ENCODE measurements around the gene SH2D3C.
"Not testable (repeated sequence)": the region's sequence is repeated elsewhere in the genome, so short reads cannot be mapped to it uniquely, and the experiment has no call there.

Gene SH2D3C

DNA sequence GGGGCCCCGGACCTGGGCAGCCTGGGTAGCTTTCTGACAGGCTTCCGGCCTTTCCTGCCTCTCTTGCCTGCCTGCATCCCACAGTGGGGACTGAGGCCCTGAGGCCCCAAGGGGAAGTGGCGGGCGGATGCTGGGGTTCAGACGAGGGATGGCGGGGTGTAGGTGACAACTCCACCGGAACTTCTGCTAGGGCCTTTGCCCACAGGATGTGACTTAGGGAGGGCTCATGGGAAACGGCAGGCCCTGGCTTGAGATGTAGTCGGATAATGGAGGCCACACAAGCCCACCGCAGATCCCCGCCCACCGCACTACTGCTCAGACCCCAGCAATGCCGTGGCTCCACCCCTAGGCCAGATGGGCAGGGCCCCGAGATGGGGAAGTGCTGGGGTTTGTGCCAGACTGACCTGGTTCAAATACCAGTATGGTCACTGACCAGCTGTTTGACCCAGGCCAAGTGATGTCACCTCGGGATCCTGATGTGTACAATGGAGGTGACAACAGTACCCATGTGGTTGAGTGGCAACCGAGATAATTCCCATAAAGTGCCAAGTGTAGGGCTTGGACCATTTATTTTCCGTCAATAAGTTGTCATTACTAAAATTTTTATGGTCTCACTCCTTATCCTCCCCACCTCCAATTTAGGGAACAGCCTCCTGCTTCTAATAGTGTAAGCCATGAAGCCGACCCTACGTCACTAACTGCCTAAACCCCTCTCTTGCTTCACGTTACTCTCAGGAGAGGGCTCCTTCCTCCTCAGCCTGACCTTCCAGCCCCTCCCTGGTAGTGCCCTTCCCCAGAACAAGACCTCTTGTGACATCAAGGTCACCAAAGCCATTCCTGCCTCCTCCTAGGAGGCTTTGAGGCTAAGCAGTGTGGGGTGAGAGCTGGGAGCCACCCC is 4.9 kb upstream of the SH2D3C start:
- DNase-seq (ENCODE audit: low read depth) = no peak

DNA sequence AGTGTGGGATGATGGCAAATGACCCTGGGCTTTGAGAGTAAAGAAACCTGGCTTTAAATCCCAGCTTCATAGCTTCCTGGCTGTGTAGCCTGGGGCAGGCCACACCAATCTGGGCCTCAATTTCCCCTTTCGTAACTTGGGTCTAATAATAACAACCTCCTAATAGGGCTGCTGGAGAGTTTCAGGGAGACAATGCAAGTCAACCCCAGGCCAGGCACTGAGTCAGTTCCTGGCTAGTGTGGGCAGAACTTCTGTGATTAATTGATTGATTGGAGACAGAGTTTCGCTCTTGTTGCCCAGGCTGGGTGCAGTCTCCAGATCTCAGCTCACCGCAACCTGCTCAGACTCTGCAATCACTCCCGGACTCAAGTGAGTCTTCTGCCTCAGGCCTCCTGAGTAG is 3.3 kb upstream of the SH2D3C start:
- no peak for DNase-seq (ENCODE audit: low read depth)

DNA sequence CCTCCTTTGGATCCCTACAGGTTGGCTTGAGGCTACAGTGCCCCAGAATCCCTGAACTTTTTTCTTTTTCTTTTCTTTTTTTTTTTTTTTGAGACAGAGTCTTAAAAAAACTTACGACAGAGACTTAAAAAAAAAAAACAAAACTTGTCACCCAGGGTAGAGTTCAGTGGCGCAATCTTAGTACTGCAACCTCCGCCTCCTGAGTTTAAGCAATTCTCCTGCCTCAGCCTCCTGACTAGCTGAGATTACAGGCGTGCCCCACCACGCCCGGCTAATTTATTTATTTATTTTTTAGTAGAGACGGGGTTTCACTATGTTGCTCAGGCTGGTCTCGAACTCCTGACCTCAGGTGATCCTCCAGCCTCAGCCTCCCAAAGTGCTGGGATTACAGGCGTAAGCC is 2.4 kb upstream of the SH2D3C start:
- DNase-seq (ENCODE audit: low read depth) = not testable (repeated sequence)

DNA sequence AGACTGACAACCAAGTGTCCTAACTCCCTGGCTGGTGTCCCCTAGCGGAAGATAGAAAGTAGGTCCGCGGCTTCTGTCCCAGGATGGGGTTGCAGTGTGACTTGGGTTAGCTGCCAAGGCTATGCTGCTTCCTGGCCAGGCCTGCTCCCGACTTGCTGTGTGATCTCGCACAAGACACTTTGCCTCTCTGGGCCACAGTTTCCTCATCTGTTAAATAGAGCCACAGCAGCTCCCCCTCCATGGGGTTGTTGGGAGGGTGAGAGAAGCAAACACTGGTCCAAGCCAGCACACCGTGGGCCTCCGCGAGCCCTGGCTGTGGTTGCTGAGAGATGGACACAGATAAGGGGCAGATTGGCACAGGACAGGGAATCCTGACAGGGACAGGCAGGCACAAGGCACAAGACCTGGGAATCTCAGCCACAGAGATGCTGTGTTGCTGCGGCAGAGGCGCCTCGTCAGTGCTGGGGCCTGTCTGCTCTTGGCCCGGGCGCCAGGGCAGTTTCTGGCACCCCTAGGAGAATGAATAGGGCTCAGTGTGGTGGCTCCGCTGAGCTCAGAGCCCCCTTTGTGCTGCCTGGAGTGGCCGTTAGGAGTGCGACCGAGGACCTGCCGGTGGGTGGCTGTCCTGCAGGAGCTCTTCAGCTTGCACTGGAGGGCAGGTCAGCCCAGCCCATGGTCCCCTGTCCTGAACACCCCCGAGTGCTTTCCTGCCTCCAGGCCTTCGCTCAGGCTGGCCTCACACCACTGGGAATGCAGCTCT is 1.8 kb upstream of the SH2D3C start:
- no peak for DNase-seq (ENCODE audit: low read depth)

DNA sequence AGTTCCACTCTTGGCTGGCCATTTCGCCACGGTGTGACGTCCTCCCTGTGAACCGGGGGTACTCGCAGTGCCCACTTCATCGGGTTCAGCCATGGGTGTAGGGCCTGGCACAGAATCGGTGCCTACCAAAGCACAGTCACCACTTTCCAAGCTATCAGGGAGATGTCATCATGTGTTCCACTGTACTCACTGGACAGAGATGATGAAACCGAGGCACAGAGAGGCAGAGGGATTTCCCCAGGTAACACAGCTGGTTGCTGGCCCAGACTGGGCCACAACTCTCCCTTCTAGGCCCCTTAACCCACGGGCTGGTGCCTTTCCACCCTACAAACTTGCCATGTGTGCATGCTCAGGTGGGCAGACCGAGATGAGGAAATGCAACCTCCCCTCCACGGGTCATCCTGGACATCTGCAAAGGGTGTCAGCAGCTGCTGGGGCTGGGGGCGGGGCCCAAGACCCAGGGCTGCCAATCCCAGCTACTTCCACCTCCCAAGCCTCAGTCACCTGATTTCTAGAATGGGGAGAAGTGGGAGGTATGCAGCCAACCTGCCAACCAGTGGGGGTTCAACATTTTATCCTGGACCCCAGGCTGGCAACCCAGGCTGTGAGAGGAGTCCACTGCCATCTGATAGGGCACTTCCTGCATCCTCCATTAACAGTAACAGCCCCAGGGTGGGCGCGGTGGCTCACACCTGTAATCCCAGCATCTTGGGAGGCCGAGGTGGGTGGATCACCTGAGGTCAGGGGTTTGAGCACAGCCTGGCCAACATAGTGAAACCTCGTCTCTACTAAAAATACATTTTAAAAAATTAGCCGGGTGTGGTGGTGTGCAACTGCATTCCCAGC is 893 bp upstream of the SH2D3C start:
- peak; percentile 62 for DNase-seq (ENCODE audit: low read depth)

DNA sequence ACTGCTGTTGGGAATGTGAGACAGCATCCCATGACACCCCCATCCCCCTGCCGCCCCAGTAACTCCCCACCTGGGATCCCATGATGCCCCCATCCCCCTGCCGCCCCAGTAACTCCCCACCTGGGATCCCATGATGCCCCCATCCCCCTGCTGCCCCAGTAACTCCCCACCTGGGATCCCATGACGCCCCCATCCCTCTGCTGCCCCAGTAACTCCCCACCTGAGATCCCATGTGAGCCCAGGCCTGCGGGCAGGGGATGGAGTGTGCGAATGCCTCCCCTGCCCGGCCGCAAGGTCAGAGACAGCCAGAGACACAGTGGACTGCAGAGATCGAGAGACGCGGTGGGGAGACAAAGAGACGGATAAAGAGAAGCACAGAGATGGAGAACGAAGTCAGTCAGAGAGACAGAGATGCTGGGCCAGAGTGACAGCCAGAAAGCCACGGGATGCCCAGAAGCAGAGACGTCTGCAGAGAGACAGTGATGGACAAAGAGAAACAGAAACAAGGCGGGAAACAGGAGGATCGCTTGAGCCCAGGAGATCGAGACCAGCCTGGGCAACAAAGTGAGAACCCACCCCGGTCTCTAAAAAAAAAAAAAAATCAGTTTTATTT is 992 bp downstream of the SH2D3C start:
- DNase-seq (ENCODE audit: low read depth) = no peak

DNA sequence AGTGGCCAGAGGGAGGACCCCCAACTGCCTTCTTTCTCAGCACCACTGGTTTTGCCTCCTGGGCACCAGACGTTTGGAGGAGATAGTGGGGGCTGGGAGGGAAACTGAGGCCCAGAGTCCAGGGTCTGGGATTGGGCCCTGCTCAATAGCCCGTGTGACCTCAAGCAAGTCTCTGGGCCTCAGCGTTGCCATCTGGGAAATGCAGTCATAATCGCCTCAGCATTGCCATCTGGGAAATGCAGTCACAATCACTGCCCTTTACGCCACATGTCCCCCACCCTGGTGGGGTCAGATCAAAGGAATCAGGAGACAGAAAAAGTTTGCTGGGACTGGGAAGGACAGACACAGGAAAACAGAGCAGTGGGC is 1.6 kb downstream of the SH2D3C start:
- no peak for DNase-seq (ENCODE audit: low read depth)

DNA sequence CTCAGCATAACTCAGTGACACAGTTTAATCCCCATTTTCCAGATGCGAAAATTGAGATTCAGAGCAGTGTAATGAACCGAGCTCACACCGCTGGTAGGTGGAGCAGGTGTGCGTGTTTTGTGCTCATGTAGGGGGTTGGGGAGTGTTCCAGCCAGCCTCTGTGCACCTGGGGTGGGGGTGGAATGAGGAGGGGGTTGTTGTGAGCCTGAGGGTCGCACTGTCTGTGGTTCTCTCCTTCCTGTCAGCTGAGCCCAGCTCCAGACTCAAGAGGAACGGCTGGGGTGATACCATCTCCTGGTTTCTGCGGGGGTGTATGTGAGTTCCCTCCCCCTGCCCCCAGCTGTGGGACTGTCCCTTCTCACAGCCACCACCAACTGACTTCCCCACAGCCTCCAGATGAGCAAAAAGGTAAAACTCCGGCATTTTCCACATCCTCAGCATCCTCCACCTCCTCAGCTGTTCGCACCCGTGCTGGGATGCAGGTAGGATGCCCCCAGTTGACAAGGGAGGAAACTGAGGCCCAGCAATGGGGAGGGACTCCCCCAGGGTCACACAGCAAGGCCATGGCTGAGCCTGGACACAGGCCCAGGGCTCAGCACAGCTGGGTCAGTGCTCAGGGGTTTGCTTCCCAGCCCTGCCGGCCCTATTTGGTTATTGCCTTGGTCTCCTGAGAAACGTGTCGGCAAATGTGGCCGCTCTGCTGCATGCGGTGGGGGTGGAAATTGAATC is 2.1 kb downstream of the SH2D3C start:
- DNase-seq (ENCODE audit: low read depth) = no peak

DNA sequence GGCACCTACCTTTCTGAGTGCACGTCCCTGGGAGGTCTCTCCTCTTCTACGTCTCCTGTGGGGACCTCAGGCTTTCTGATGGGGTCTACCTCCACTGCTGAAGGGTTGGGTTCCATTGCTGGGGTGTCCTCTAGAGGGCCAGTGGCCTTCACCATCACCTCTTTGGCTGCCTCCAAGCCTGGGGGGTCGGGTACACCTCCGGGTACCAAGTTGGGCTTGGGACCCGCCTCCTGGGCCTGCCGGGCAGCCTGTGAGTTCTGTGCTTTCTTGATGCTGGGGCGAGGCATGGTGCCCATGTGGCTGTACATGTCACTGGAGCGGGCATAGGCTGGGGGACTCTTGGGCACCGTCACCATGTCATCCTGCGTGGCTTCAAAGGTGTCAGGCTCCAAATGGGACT is 4.5 kb downstream of the SH2D3C start:
- no peak for DNase-seq (ENCODE audit: low read depth)

DNA sequence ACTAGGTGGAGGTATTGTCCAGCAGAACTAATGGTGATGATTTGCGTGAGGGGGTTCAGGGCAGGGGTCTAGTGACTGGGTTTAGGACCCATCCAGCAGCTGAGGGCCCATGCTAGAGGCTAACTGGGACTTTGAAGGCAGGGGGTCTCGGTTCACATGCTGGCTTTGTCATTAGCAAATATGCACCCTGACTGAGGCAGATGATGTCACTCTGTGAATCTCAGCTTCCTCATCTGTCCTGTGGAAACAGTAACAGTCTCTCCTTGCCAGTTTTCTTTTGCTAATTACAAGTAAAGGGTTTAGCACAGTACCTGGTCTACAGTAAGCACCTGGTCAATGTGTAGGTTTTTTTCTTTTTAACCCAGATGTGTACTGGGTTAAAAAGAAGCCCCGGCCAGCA is 5.2 kb downstream of the SH2D3C start:
- no peak for DNase-seq (ENCODE audit: low read depth)

DNA sequence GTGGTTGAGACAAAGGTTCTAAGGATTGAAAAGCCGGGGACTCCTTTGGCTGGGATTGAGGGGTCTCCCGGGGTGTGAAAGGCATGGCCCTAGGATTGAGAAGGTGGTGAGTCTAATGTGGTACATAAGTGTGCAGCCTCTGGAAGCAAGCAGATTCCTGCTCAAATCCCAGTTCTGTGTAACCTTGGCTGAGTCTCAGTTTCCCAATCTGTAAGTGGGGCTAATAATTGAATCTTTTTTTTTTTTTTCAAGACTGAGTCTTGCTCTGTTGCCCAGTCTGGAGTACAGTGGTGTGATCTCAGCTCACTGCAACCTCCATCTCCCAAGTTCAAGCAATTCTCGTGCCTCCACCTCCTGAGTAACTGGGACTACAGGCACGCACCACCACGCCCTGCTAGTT is 5.9 kb downstream of the SH2D3C start:
- no peak for DNase-seq (ENCODE audit: low read depth)

DNA sequence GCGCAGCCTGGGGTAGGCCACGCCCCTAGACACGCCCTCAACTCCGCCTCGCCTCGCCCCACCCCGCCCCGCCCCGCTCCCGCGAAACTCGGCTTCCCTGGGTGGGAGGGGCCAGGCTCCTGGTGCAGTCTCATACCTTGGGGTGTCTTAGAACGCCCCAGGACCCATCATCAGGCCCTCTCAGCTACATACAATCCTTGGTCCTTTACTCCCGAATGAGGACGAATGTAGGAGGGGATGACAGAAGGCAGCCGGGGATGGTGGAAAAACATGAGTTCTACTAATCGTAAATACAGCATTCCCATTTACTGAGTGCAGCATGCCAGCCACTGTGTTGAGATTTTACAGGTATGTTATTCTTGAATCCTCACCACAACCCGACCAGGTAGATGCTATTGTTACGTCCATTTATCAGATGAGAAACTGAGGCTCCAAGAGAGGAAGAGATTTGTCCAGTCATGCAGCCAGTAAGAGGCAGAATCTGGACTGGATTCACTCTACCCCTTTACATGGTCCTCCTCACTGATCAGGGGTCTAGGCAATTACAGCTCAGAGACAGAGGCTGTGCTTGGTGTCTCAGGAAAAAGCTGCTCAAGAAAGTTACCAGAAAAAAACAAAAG is 6.8 kb downstream of the SH2D3C start:
- DNase-seq (ENCODE audit: low read depth) = no peak

DNA sequence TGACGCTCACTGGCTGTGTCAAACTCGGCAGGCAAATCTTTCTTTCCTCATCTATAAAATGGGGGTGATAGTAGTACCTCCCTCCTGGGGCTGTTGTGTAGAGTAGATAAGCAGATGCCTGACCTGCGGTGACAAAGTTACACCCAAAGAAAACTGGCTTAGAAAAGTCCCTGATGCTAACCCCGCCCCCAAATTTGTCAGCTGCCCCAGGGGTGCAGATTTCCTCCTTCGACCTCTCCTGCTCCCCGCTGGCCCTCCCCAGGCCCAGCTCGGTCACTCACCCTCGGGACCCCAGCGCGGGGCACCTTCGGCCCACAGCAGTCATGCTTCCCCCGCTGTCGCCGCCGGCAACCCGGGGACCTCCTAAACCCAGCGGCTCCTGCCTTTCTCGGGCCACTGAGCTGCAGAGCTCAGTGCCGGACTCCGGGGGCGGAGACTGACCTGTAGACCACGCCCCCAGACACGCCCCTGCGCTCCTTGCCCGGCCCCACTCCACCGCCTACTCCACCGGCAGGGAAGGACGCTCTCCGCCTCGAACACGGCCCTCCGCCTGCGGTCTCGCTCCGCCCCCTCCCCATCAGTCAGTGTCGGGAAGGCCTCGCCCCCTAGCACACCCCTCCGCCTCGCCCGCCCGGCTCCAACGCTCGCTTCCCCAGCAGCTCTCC is 7.4 kb downstream of the SH2D3C start:
- peak; percentile 96 for DNase-seq (ENCODE audit: low read depth)

DNA sequence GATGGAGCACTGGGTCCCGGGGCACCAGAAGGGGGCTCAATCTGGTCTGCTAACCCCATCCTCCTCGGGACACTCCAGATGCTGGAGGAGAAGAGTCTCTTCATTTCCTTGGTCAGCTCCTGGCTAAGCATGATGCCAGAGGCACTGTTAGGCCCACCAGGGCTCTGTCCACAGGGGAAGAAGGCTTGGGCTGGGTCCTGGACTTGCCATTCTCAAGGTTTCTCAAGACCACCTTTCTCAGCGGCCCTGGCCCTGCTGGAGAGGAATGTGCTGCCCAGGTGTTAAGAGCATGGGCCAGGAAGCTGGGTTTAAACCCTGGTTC is 7.9 kb downstream of the SH2D3C start:
- DNase-seq (ENCODE audit: low read depth) = no peak

DNA sequence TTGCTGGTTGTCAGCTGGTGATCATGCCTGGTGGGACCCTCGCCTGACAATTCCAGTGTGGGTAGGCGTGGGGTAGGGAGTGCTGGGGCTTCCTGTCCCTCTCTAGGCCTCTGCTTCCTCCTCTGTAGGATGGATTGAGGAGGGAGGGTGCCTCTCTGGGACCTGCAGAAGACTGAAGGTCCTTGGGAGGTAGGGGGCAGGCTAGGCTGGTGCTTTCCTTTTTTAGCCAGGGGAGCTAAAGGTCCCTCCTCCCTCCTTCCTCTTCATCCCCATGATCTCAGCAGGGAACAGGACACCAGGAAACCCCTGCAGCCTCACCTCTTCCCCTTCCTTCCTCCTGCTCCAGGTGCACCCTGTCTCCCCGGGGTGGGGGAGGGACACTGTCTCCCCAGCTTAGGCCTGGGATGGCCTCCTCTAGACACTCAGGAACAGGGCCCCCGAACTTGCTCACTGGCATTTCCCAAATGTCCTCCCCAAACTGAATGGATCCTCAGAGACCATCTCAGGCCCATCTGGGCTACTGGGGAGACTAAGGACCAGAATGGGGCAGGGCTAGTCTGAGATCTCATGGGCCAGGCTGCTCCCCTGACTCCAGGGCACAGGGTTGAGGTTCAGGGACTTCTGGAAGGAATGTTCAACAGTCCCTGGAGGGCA is 8.4 kb downstream of the SH2D3C start:
- DNase-seq (ENCODE audit: low read depth) = no peak

DNA sequence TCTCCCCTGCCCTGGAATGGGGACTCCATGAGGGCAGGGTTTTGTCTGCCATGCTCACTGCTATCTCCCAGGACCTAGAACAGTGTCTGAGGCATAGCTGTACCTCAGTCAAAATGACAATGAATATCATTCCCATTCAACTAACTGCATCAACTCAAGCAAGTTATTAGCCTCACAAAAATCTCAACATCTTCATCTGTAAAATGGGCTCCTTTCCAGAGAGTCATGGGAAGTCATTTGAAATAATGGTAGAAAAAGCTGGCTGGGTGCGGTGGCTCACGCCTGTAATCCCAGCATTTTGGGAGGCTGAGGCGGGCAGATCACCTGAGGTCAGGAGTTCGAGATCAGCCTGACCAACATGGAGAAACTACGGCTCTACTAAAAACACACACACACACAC is 9.4 kb downstream of the SH2D3C start:
- DNase-seq (ENCODE audit: low read depth) = no peak

DNA sequence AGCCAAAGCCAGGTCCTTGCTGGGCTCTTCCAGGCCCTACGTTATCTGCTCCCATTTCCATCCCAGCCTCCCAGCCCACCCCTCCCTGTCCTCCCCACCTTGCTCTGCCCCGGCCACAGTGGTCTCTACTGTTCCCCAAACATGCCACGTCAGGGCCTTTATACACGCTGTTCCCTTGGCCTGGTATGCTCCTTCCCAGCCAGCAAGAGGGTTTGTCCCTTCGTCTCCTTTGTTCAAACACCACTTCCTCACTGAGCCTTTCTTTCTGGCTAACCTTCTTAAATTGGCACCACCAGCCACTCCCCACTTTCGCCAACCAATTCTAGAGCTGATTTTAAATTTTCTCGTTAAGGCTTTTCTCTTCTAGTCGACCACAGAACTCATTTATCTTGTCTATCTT is 9.8 kb downstream of the SH2D3C start:
- no peak for DNase-seq (ENCODE audit: low read depth)

DNA sequence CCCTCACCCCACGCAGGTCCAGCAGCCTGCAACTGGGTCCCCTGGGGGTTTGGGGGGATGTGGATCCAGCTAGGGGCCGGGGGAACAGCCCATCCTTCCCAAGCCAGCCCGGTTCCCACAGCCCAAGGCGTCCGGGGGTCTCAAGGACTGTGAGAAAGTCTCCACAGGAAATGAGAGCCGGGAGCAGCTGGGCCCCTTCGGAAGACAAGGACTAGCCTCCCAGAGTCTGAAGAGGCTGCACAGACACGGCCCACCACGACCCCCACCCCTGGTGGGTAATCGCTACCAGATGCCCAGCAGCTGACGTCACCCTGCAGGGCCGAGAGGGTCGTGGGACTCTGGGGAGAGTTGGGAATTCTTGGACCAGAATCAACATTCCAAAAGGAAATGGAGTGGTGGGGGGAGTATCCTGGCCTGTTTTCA is 10.5 kb downstream of the SH2D3C start:
- no peak for DNase-seq (ENCODE audit: low read depth)

DNA sequence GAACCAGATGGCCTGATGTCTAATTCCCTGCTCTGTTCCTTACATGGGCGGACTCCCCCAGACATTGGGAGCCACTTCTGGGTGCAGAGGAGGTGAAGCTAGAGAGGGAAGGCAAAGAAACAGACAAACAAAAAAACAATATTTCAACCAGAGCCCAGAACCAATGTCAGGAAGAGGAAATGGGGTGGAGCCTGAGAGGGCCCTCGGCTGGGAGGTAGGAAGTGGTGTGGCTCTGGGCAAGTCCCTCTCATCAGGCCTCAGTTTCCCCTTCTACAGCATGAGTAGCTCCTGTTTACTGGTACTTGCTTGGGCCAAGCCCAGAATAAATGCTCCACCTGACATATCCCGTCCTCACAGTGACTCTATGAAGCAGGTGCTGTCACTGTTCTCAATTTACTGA is 11.1 kb downstream of the SH2D3C start:
- DNase-seq (ENCODE audit: low read depth) = no peak

DNA sequence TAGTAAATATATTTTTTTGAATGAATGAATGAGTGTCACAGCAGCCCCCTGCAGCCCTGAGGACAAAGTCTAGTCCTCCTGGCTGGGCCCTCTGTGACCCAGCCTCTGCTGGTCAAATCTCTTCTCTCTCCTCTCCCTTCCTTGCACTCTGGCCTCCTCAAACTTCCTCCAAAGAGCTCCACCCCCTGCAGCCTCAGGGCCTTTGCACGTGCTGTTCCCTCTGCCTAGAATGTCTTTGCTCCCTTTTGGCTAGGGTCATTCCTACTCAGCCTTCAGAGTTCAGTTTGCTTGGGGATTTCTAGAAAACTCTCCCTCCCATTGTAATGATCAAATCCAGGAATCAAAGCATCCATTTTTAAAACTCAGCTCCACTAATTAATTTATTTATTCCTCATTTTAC is 13.0 kb downstream of the SH2D3C start:
- no peak for DNase-seq (ENCODE audit: low read depth)
